RKO (cell line): ENCODE results near the gene CBR1.

ENCODE experiments used
- DNase-seq: peaks from one replicate; pipeline ENCODE4 v3.0.0-alpha.2; 2016; ENCODE audit warnings: low spot score

CBR1 gene

GRCh38 chr21:36115138-36115730, 45.4 kb downstream of the CBR1 start:
- no peak for DNase-seq

GRCh38 chr21:36117286-36117741, 47.5 kb downstream of the CBR1 start:
- DNase-seq, result no peak

GRCh38 chr21:36120304-36120888, 50.6 kb downstream of the CBR1 start:
- no peak for DNase-seq
